HK-2 (cell line): ENCODE data around the gene NPLOC4.
A peak's percentile ranks its signal among the peaks of the same experiment; 100 is the strongest.
"Not testable (repeated sequence)": the region's sequence is repeated elsewhere in the genome, so short reads cannot be mapped to it uniquely, and the experiment has no call there.

Experiments used
- DNase-seq: peaks from one replicate; pipeline ENCODE4 v3.0.0-alpha.2; 2018; ENCODE audit not compliant: unreplicated experiment

The NPLOC4 gene

GRCh38 chr17:81635431-81635830, 1.5 kb downstream of the NPLOC4 start:
- no peak for DNase-seq

GRCh38 chr17:81631482-81631881, 5.4 kb downstream of the NPLOC4 start:
- DNase-seq, result no peak

- no peak for DNase-seq
Measured at GRCh38 chr17:81630274-81630673, 6.6 kb downstream of the NPLOC4 start.

- DNase-seq, result no peak
Measured at GRCh38 chr17:81621494-81622130, 15.3 kb downstream of the NPLOC4 start.

- not testable (repeated sequence) for DNase-seq
Measured at GRCh38 chr17:81618307-81618706, 18.6 kb downstream of the NPLOC4 start.

- DNase-seq, result no peak
Measured at GRCh38 chr17:81616877-81617276, 20.0 kb downstream of the NPLOC4 start.

GRCh38 chr17:81615401-81615930, 21.4 kb downstream of the NPLOC4 start:
- no peak for DNase-seq

GRCh38 chr17:81612172-81612970, 24.5 kb downstream of the NPLOC4 start:
- no peak for DNase-seq

GRCh38 chr17:81609541-81610311, 27.2 kb downstream of the NPLOC4 start:
- DNase-seq, result no peak

GRCh38 chr17:81608605-81609004, 28.3 kb downstream of the NPLOC4 start:
- DNase-seq, result no peak

GRCh38 chr17:81608082-81608481, 28.8 kb downstream of the NPLOC4 start:
- DNase-seq, result no peak

- DNase-seq, result no peak
Measured at GRCh38 chr17:81607431-81607830, 29.5 kb downstream of the NPLOC4 start.

GRCh38 chr17:81603846-81604610, 32.9 kb downstream of the NPLOC4 start:
- no peak for DNase-seq

- peak; percentile 37 for DNase-seq
Measured at GRCh38 chr17:81601525-81602120, 35.3 kb downstream of the NPLOC4 start.

- no peak for DNase-seq
Measured at GRCh38 chr17:81599719-81600486, 37.0 kb downstream of the NPLOC4 start.

- DNase-seq, result no peak
Measured at GRCh38 chr17:81593105-81593871, 43.6 kb downstream of the NPLOC4 start.

- DNase-seq, result no peak
Measured at GRCh38 chr17:81591971-81592370, 44.9 kb downstream of the NPLOC4 start.

- DNase-seq, result no peak
Measured at GRCh38 chr17:81590121-81590520, 46.8 kb downstream of the NPLOC4 start.

- DNase-seq, result no peak
Measured at GRCh38 chr17:81589612-81590011, 47.3 kb downstream of the NPLOC4 start.

GRCh38 chr17:81586096-81586495, 50.8 kb downstream of the NPLOC4 start:
- DNase-seq, result no peak
